Liver (tissue), 3 donors: ENCODE measurements around the gene GPATCH3.

Experiments used
- NR2F2 ChIP-seq: IDR thresholded peaks from 2 replicates; pipeline ENCODE4 v1.6.1; 2016; ENCODE audit warnings: antibody characterized with exemption
- TF ChIP-seq, protein P1 (sequence below): fragments of 150-350 bp; IDR thresholded peaks from 2 replicates; pipeline ENCODE4 v1.5.1; 2017; ENCODE audit warnings: improper control_type of control experiment, low read depth, low read length; ENCODE audit not compliant: missing input control
- TF ChIP-seq, protein P2 (sequence below): IDR thresholded peaks from 2 replicates; pipeline ENCODE4 v1.6.1; 2016; ENCODE audit warnings: antibody characterized with exemption, mild to moderate bottlenecking
- donor health status: healthy.
- donor health status: healthy.

DNA sequence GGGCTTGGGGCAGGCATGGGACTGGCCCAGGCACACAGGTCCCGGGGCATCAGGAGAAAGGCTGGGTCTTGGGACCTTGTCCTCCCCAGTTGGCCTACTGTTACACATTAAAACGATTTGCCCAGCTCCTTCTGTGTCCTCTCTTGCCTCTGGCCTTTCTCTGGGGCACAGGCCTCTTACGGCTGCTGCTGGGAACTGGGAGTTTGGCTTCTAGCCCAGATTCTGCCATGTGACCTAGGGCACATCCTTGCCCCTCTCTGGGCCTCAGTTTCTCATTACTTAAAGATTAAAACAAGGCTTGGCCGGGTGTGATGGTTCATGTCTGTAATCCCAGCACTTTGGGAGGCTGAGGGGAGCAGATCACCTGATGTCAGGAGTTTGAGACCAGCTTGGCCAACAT, 46.0 kb upstream of the GPATCH3 start:
- TF ChIP-seq, protein P1, sequence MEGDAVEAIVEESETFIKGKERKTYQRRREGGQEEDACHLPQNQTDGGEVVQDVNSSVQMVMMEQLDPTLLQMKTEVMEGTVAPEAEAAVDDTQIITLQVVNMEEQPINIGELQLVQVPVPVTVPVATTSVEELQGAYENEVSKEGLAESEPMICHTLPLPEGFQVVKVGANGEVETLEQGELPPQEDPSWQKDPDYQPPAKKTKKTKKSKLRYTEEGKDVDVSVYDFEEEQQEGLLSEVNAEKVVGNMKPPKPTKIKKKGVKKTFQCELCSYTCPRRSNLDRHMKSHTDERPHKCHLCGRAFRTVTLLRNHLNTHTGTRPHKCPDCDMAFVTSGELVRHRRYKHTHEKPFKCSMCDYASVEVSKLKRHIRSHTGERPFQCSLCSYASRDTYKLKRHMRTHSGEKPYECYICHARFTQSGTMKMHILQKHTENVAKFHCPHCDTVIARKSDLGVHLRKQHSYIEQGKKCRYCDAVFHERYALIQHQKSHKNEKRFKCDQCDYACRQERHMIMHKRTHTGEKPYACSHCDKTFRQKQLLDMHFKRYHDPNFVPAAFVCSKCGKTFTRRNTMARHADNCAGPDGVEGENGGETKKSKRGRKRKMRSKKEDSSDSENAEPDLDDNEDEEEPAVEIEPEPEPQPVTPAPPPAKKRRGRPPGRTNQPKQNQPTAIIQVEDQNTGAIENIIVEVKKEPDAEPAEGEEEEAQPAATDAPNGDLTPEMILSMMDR: no peak
- TF ChIP-seq, protein P2, sequence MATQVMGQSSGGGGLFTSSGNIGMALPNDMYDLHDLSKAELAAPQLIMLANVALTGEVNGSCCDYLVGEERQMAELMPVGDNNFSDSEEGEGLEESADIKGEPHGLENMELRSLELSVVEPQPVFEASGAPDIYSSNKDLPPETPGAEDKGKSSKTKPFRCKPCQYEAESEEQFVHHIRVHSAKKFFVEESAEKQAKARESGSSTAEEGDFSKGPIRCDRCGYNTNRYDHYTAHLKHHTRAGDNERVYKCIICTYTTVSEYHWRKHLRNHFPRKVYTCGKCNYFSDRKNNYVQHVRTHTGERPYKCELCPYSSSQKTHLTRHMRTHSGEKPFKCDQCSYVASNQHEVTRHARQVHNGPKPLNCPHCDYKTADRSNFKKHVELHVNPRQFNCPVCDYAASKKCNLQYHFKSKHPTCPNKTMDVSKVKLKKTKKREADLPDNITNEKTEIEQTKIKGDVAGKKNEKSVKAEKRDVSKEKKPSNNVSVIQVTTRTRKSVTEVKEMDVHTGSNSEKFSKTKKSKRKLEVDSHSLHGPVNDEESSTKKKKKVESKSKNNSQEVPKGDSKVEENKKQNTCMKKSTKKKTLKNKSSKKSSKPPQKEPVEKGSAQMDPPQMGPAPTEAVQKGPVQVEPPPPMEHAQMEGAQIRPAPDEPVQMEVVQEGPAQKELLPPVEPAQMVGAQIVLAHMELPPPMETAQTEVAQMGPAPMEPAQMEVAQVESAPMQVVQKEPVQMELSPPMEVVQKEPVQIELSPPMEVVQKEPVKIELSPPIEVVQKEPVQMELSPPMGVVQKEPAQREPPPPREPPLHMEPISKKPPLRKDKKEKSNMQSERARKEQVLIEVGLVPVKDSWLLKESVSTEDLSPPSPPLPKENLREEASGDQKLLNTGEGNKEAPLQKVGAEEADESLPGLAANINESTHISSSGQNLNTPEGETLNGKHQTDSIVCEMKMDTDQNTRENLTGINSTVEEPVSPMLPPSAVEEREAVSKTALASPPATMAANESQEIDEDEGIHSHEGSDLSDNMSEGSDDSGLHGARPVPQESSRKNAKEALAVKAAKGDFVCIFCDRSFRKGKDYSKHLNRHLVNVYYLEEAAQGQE: no peak
- TF ChIP-seq NR2F2: no peak
